Activated CD8-positive, alpha-beta memory T cell treated with anti-CD3 and anti-CD28 coated beads, Interleukin-2, amount 50 U/mL, for 1 hour (primary cell): ENCODE measurements around the gene GRAP.

Experiments used
- DNase-seq: peaks from one replicate; pipeline ENCODE4 v3.0.0-alpha.2; 2020; ENCODE audit errors: extremely low read depth

GRAP gene

DNA sequence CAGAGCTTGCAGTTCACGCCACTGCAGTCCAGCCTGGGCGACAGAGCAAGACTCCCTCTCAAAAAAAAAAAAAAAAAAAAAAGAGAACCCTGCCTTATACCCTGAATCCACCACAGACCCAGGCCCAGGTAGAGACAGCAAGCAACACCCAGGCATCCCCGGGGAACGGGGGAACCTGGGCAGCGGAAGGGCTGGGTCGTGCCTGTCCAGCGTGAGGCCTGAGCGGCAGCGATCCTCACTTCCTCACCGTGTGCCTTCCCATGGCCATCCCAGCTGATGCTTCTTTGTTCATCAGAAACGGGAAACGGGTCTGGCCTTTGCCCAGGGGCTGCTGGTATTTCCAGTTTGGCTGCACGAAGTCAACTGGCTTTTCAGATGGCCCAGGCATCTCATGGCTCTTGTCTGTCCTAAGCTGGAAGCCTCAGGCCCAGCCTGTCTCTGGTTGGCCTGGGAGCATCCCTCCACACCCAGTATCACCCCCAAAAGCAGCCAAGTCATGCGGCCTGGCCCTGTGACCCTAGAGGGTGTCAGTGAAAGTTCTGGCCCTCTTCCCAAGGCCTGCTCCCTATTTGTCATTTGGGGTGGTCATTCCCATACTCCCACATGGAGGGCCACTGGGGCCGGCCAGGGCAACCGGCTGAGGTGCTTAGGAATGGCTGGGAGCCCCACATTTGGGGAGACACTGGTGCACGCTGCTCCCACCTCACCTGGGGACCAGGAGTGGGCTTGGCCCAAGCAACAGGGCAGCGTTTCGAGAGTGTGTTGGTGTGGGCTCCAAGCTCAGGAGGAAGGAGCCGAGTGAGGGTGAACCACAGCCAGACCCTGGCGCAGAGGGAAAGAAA is 62.3 kb downstream of the GRAP start:
- no peak for DNase-seq

DNA sequence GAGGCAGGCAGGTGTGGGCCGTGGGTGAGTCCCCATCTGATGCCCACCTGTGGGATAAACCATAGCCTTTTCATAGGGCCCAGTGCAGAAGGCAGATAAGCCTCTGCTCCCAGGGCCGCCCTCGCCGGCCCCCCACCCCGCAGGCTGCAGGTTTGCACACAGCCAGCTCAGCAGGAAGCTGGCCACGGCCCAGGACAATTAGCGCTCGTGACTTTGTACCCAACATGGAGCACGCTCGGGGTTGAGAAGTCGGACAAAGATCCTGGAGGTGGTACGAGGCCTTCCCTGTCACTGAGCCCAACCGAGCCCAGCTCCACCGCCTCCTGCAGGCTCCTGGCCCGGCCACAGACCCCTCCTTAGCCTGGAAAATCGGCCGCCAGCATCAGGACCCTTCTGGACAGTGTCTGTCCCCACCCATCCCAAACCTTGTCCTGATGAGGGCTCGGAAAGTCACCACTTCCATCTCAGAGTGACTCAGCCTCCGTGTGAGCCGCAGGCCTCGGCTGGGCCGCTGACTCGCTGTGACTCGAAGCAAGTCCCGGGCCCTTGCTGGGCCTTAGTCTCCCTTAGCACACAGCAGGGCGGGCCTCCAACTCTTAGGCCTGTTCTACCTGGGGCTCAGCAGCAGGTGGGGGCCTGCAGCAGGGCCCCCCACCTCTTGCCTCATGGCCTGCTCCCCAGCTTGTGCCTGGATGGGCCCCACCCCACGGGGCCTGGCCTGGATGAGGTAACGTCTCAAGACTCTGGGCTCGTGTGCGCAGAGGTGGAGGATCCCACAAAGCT is 64.9 kb downstream of the GRAP start:
- no peak for DNase-seq

DNA sequence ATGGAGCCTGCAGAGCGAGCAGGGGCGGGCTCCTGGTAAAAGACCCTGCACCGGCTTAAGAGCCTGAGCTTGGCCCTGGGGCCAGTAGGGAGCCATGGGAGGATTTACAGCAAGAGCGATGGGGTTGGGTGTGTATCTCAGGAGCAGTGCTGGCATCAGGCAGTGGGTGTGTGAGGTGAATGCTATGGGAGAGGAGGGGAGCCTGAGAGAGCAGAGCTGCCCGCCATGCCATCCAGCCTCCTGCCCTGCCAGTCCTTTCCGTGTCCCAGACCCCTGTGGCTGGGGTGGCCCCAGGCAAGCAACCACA is 65.5 kb downstream of the GRAP start:
- DNase-seq: no peak

DNA sequence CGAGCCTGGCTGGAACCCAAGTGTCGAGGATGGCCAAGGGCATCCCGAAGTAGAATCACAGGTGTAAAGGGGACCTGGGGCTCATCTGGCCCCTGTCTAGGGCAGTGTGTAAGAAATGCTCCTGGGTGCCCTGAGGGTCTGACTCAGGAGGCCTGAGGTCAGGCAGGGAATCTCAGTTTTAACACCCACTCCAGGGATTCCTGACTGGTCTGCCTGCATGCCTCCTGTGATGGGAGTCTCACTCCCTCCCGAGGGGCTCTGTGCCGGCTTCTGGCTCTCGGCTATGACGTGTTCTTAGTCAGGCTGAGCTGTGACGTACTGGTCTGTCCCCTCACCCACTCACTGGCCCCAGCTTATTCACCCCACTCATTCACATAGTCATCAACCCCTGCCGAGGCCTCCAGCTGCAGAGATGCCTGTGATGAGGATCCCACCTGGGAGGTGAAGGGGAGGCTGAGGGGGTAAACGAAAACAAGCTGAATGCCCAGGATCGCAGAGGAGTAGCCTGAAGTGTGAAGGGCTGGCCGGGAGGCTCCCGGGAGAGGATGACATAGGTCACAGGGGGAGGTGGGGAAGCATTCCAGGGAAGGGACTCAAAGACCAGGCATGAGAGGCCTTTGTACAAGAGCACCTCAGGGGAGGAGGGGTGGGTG is 65.9 kb downstream of the GRAP start:
- DNase-seq: no peak

DNA sequence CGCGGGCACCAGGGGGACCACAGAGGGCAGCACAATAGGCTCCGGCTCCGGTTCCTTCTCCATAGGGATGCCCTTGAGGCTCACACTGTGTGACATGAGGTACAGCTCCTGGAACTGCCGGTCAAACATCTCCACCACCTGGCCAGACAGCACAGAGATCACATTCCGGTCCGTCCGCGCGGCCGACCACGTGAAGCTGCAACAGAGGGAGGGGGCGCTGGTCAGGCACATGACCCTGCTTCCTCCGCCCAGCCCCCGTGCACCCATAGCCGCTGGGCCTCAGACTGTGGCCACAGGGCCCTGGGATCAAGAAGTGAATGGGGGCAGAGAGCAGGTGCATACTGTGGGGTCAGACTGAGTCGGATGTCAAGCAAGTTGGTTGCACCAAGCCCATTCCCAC is 68.1 kb downstream of the GRAP start:
- DNase-seq: no peak

DNA sequence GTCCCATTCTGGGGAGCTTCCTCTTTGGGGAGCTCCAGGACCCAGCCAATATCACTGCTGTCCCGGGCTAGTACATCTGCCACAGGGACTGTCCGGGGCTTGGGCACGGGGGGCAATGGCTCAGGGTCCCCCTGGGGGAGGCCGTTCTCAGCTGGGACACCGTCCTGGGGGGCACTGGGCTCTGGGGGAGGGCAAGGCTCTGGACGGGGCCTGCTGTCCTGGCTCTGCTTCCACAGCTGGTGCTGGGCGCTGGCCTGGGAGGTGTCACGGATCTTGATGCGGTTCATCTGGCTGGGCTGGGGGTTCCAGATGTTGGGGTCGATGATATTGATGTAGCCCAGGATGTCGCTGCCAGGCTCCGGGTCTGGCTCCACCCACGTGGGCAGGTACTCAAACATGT is 68.7 kb downstream of the GRAP start:
- DNase-seq: no peak

DNA sequence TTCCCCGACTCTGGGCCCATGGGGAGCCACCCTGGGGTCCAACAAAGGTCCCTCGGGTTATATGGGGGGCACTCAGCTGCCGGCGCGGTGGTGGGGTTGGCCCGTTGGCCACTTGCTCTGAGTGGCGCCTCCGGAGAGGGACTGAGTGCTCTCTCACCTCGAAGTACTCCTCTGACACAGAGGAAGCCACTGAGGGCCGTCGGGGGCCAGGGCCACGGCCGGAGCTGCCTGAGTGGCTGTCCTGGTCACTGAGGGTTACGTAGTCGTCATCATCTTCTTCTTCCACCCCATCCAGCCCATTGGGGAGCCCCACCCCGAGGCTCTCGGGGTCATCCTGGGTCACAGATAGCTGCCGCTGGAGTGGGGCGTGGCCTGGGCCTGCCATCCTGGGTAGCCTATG is 69.1 kb downstream of the GRAP start:
- DNase-seq: no peak

DNA sequence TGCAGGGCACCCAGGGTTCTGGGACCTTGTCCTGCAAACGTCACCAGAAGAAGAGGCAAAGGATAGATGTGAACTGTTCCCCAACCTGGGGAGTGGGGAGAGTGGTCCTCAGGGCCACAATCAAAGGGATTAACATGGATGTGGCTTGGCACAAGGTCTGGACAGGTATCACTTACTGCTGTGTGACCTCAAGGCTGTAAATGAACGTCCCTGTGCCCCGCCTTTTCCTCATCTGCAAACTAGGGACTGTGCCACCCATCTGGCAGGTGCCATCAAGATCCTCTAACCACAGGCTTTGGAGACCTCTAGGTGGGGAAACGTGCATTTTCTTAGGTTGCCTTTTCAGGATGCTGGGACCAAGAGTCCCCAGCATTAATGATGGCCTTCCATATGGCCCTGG is 69.7 kb downstream of the GRAP start:
- DNase-seq: no peak

DNA sequence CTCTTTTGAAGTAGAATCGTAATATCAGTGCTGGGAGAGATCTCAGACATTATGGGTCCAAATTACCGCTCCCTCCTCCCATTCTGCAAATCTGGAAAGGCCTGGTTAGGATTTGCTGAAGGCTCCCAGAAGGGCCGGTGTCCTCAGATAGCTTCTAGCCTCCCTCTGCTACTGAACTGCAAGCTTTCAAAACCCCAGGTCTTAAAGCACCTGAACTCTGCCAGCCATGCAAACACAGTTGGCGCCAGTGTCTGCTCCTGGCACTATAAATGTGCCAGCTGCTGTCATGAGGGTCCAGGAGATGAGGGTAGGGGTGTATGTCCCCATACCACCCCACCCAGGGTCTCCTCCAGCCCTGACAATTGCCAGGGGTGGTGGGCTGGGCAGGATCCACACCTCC is 70.6 kb downstream of the GRAP start:
- no peak for DNase-seq

DNA sequence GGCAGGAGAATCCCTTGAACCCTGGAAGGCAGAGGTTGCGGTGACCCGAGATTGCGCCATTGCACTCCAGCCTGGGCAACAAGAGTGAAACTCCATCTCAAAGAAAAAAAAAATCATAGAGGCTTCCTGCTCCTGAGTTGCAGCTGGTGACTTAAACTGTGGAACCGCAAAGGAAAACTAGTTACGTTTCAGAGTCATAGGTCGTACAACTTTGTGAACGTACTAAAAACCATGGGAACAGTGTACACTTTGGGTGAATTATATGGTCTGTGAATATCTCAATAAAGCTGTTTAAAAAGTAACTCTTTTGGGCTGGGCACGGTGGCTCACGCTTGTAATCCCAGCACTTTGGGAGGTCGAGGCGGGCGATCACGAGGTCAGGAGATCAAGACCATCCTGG is 71.2 kb downstream of the GRAP start:
- DNase-seq: no peak

DNA sequence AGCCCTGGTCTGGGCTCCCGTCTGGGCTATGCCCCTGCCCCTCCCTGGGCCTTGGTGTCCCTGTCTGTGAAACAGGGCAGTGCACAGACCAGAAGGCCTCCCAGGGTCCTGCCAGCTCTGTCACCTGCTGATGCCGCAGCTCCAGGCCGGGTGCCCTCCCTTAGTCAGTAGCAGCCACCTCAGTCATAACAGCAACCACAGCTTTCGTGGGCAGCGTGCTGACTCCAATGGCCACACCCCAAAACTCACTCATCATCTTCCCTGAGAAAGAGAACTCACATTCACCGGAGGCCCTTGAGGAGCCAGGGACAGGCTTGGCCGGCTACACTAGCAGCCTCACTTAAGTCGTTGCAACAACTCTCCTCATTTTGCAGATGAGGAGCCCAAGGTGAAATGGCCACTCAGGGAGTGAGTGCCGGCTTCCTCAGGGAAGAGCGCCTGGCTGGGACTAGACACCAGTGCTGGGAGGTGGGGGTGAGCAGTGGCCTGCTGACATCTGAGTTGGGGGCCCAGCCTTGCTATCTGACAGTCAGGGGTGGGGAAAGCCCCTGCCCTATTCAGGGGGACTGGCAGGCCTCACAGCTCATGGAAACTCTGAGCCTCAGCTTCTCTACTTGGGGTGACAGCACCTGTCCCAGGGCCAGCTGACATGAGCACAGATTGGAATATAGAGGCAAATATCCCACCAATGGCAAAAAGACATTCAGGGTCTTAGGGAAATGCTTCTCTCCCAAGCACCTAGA is 72.2 kb downstream of the GRAP start:
- DNase-seq: no peak

DNA sequence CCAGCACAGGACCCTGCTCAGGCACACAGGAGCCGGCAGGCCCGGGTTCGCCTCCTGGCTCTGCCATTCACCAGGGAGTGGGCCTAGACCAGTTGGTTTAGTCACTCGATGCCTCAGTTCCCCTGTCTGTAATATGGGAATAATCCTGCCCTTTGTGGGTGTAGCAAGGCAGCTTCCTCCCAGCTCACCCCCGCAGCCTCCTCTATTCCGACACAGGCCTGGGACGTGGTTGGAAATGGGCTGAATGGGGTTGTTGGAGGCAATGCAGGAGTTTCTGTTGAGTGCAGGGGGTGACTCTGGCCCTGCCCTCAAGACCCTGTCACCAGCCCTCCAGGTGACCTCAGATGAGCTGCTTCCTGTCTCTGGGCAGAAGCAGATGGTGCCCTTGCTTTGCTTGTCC is 75.0 kb downstream of the GRAP start:
- DNase-seq: no peak
